ENCODE data around the gene SLC22A4. TPM values are rescaled to one million over a fixed set of nuclear protein-coding genes. Genes with fewer than 3 reads are reported as not detected.

The SLC22A4 gene
- total RNA-seq, 4 donors from 2014 or later, result 2.6 to 6.8 (median 5.7) TPM

GRCh38 chr5:132253452-132254320 is 40.5 kb upstream of the SLC22A4 start:
- no peak for TF ChIP-seq CTCF (IDR thresholded peaks at IDR 0.05)
- DNase-seq (ENCODE audit: low spot score), result no peak
- ATAC-seq (ENCODE audit: low FRiP score), result no peak

GRCh38 chr5:132254321-132254977 is 39.7 kb upstream of the SLC22A4 start:
- no peak for DNase-seq (ENCODE audit: low spot score)
- no peak for TF ChIP-seq CTCF (IDR thresholded peaks at IDR 0.05)
- ATAC-seq (ENCODE audit: low FRiP score), result no peak

- DNase-seq (ENCODE audit: low spot score) (no peak), ATAC-seq (ENCODE audit: low FRiP score) (no peak)
- no peak for TF ChIP-seq CTCF (IDR thresholded peaks at IDR 0.05)
Observed at GRCh38 chr5:132256086-132256782, 38.0 kb upstream of the SLC22A4 start.

- no peak for DNase-seq (ENCODE audit: low spot score)
- ATAC-seq (ENCODE audit: low FRiP score), result no peak
Observed at GRCh38 chr5:132256783-132257130, 37.4 kb upstream of the SLC22A4 start.

GRCh38 chr5:132257131-132258101 is 36.8 kb upstream of the SLC22A4 start, which contains the start of gene PDLIM4:
PDLIM4 (plus strand) TSS chr5:132257696; CDS start chr5:132257735, 39 bp downstream.
- ATAC-seq (ENCODE audit: low FRiP score) (peak; percentile 27), DNase-seq (ENCODE audit: low spot score) (no peak)

More at GRCh38 chr5:132256783-132257130, 37.4 kb upstream of the SLC22A4 start:
- TF ChIP-seq CTCF (IDR thresholded peaks at IDR 0.05), result no peak

More at GRCh38 chr5:132257131-132258101, 36.8 kb upstream of the SLC22A4 start, which contains the start of gene PDLIM4:
- no peak for TF ChIP-seq CTCF (IDR thresholded peaks at IDR 0.05)

Data from omental fat pad (tissue), 4 donors.